Nucleus accumbens (tissue), 56 donors: ENCODE data around the gene ATP6AP1.

Source experiments
- DNase-seq, 56 donors: peaks; one replicate each; lab custom pipeline; 2025; lab: John Stamatoyannopoulos, UW

Gene ATP6AP1

DNA sequence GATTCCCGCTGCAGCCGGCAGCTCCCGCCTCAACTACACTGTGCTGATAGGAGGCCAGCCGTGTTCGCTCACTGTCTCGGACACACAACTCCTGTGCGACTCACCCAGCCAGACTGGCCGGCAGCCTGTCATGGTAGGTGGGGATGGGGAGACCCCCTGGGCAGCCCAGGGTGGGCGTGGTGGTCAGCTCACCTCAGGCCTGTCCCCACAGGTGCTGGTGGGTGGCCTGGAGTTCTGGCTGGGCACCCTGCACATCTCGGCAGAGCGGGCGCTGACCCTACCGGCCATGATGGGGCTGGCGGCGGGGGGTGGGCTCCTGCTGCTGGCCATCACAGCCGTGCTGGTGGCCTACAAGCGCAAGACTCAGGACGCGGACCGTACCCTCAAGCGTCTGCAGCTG, 39.1 kb downstream of the ATP6AP1 start:
- DNase-seq = no peak

DNA sequence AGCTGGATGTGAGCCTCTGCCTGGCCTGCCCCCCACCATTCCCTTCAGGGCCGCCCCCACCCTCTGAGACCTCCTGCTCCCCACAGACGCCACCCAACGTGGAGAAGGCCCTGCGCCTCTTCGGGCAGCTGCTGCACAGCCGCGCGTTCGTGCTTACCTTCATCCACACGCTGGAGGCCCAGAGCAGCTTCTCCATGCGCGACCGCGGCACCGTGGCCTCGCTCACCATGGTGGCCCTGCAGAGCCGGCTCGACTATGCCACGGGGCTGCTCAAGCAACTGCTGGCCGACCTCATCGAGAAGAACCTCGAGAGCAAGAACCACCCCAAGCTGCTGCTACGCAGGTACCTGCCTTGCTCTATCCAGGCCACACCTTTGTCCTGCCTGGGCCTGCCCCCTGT, 39.7 kb downstream of the ATP6AP1 start:
- DNase-seq = no peak

DNA sequence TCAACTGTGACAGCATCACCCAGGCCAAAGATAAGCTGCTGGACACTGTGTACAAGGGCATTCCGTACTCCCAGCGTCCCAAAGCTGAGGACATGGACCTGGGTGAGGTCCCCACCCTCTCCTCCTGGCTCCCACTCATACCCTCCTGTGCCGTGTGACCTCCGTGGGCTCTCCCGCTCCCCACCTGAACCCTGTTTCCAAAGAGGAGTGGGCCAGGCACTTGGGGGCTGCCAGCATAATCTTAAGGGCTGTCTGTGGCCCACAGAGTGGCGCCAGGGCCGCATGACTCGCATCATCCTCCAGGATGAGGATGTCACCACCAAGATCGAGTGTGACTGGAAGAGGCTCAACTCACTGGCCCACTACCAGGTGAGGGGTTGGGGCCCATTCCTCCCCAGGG, 40.6 kb downstream of the ATP6AP1 start:
- DNase-seq = no peak

DNA sequence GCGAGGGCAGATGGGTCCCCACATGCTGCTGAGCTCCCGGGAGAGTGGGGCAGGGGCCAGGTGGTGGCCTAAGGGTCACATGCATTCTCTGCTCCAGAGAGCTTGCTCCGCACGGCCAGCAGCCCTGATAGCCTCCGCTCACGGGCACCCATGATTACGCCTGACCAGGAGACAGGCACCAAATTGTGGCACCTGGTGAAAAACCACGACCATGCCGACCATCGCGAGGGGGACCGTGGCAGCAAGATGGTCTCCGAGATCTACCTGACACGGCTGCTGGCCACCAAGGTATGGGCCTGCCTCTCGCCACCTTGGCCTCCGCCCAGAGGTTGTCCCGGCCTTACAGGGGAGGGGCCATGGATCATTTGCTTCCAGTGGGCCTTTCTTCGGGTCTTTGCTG, 41.4 kb downstream of the ATP6AP1 start:
- no peak for DNase-seq

DNA sequence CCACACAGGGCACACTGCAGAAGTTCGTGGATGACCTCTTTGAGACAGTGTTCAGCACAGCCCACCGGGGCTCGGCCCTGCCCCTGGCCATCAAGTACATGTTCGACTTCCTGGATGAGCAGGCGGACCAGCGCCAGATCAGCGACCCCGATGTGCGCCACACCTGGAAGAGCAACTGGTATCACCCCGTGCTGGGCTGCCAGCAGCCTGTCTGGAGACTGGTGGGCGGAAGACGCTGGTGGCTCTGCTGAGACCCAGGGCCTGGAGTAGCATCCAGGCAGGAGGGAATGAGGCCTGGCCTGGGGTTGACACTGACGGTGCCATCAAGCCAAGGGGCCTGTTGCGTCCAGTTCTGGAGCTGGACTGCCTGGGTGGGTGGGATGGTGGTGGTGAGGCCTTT, 42.0 kb downstream of the ATP6AP1 start:
- no peak for DNase-seq

DNA sequence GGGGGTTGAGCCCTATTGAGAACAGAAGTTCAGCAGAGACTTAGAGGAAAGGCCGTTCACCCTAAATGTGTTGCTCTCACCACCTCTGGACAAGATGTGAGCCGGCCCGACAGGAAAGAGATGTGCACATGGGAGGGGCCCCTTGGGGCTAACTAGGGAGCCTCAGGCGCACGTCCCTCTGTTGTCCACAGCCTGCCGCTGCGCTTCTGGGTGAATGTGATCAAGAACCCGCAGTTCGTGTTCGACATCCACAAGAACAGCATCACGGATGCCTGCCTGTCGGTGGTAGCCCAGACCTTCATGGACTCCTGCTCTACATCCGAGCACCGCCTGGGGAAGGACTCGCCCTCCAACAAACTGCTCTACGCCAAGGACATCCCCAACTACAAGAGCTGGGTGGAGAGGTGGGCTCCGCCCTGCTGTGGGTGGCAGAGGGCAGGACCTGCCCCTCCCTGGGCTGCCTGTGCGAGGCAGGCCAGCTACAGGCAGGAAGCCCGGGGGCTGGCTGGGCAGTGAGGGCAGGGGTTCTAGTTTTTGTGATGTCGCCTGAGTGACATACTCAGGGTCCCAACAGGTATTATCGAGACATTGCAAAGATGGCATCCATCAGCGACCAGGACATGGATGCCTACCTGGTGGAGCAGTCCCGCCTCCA, 42.6 kb downstream of the ATP6AP1 start:
- no peak for DNase-seq

DNA sequence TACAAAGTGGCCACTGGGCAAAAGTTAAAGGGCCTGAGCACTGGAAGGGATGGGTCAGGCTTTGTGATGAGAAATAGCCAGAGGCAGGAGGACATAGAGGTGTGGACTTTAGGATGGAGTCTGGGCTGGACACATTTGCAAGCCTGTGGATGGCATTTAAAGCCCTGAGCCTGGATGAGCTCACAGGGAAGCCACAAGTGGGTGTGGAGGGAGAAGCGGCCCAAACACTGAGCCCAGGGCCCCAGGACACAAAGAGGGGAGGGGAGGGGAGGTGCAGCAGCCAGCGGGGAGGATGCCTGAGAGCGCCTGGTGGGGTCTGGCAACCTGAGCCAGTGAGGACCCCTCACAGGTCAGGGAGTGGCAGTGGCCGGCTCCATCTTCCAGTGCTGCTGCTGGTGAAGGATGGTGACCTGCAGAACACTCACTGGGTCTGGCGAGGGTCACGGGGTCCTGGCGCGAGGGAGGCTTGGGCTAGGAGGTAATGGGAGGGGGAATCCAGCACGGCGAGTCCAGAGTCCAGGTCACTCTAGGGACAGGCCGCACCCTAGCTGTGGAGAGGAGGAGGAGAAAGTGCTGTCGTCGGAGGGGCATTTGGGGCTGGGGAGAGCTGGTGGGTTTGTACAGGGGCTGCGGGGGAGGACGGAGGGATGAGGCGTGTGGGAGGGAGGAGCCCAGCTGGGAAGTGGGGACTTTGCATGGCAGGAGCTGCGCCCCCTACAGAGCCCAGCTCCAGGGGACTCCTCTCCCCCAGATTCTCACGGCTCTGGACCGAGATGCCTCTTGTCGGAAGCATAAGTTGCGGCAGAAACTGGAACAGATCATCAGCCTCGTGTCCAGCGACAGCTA, 43.6 kb downstream of the ATP6AP1 start:
- no peak for DNase-seq

DNA sequence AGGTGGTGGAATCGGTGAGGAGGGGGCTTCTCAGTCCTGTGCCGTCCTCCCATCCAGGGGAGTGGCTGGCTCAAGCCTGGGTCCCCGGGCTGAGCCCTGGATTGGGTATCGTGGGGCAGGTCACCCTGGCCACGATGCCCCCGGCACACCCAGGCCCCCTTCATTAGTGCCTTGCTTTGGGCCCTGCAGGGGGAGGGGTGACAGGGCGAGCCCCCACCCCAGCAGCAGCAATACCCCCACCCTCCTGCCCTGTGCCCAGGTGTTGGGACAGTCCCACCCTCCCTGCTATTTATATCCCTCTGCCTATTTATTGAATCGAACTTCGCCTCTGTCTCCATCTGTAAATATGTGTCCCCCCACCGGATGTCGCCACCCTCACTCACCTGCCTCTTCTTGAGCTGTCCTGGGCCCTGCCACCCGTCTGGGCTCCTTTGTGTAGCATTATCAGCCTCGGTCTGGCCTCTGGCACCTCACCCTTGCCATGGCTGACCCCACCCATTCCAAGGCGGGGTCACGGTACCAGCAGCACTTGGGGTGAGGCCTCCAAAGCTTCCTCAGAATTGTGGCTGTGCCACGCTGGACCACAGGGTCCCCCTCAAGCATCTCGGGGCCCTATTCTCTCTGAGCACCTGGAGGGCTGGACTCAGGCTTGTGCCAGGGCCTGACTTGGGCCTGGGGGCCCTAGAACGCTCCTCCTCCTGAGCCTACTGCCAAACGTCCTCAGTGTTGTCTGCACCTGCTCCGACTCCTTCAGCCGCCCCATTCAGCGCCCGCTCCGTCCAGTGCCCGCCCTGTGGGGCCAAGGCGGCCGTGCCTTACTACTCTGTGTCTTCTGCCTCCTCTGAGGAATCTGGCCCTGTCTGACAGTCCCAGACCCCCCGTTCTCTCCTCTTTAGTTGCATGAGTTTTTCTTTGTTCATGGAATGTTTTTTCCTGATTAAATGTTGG, 44.5 kb downstream of the ATP6AP1 start:
- DNase-seq = no peak

DNA sequence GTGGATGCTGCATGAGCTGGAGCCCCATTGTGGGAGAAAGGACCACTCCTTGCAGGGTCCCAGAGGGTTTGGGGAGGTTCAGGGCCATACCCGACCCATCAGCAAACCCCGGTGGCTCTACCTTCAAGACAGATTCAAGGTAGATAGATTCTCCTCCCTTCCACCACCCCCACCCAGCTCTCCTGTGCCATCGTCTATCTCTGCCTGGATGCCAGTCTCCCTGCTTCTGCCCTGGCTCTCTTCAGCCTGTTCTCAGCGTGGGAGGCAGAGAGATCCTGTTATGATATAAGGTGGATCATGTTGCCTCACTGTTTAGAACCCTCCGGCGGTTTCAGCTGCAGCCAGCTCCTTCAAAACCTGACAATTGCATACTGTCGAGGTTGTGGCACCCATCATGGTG, 45.2 kb downstream of the ATP6AP1 start:
- DNase-seq = no peak

DNA sequence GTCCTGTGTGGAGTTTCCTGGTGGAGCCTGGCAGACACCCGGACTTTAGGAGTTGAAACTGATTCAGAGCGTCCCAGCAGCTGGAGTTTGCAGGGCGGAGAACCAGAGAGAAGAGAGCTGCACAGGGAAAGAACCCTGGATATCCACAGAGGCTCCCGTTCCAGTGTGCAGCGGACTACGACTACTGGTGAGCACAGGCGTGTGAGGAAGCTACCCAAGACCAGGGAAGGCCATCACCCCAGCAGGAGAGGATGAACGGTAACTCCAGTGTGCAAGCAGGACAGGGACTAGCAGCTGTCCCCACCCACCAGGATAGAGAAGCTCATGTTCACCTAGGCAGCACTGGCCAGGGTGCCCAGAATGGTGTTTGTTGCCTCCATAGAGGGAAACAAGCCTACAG, 48.3 kb downstream of the ATP6AP1 start:
- DNase-seq = no peak

DNA sequence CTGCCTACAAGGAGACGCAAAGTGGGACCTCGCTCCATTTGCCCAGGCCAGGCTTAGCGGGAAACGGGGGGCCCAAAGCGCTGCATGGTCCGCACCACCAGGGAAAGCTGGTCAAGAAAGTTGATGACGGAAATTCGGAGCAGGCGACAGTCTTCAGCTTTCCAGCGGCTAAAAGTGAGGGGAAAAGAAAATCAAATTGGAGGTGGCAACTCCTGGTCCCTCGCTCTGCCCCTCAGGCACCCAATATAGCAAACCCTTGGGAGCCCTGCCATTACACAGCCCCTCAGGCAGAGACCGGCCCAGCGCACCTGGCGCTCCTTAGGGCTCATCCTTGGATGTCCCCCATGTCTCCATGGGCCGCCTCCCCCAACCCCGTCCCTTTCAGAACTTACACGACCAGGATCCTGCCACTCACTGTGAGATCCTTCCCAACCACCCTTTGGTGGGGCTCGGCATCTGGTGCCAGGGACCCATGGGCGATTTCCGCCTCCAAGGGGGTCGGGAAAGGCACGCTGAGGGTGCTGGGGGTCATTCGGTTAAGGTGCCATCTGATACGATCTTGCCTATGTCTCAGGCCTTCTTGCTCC, 49.5 kb downstream of the ATP6AP1 start:
- peak in 1 of 56 donors; percentile 2 for DNase-seq

DNA sequence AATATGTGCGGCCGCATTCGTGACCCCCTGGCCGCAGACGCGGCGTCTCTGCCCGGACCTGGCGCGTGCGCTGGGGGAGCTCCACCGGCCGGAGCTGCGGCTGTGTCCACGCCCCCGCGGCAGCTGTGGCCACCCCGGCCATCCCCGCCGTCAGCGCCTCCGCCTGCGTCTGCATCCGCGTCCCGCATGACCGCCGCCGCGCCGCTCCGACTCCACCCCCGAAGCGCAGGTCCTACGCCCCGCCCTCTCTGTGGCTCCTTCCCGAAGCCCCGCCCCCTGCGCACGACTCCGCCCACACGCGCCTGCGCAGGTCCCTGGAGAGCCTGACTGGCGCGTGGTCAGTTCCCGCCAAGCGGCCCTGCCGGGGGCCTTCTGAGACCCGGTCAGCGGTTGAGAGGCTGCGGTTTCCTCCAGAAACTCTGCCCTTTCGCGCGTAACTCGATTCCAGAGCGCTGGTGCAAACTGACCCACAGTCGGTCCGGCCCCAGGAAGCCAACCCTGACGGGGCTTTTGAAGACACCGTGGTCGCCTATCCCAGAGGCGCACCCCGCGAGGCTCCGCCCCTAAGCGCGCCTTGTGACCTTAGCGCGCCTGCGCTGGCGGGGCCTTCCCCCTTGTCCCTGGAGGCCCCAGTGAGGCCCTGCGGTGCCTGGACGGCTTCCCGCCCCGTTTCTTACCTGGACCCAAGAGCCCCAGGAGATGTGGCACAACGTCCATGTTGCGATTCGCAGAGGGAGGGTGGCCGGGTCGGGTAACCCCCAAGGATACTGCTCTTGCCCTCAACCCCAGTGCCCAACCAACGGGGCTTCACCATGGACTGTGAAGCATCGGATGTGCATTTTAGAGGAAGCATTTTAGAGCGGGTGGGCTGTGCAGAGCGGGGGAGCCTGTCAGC, 50.5 kb downstream of the ATP6AP1 start, which contains the start of gene LAGE3:
TSS of gene LAGE3 (minus strand) at position 554 of the 895 bp plus-strand sequence. CDS start at position 188, 366 bp downstream.
- DNase-seq = peak; percentile 45 to 94 (median 85)

DNA sequence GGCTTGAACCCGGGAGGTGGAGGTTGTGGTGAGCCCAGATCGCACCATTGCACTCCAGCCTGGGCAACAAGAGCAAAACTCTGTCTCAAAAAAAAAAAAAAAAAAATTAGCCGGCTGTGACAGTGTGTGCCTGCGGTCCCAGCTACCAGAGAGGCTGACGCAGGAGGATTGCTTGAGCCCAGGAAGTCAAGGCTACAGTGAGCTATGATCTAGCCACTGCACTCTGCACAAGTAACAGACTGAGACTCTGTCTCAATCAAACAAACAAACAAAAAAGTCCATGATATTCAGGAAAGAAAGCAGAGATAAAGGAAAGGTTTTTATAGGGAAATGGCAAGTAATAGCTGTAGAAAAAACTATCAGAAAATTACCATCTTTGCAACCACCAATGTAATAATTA, 52.7 kb downstream of the ATP6AP1 start:
- DNase-seq = no peak

DNA sequence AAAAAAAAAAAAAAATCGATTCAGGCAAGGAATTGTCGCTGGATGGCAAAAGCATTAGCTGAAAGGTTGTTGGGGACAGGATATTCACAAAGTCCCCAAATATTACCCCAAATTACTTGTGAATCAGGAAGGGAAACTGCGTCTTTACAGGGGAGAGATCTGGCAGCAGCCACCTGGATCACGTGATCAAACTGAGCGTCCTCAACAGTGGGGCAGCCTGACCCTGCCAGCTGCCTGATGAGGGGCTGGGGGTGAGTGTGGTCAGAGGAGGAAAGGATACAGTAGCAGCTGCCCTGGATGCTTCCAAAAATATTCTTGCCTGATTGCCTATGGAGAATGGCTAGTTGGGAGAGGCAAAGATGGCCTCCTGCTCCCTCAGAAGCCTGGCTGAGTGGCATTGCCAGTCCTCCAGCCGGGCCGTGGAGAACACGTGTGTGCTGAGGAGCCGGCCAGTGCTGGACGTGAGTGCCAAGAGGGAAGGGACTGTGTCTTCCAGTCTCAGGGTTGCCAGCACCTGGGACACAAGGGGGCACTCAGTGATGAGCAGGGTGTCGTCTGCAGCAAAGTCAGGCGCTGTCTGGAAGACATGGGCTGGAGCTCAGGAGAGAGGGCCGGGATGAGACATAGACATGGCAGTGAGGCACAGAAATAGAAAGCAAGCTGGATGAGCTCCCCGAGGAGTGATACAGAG, 53.6 kb downstream of the ATP6AP1 start:
- DNase-seq = no peak

DNA sequence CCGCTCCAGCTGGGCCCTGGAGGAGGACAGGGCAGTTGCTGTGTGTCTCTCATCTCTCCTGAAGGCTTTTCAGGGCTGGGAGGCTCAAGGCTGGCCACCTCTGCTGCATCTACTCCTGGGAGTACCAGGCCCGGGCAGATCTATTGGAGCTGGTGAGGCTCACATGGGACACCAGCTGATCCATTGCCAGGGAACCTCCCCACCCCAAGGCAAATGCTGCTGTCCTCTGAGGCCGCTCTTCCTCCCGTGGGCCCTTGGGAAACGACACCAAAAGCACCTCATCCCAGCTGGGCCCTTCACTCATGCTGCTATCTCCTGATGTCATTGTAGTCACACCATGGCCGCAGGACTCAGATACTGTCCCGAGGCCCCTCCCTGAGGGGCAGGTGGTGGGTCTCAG, 54.3 kb downstream of the ATP6AP1 start:
- DNase-seq = no peak

DNA sequence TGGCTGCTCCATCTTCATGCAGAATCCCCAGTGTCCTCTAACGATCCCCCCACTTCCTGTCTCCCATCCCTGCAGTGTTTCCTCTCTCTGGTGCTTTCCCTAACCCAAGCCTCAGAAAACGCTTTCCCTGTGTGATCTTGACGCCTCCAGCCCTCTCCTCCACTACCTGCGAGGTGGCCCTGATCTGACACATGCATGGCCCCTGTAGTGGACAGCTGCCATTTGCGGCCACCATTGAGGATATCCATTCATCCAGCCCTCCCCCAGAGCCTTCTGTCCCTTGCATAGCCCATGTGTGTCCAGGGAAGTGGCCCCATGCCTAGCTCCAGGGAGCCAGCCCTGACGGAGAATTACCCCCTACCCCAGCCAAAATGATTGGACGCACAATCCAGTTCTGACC, 54.8 kb downstream of the ATP6AP1 start:
- no peak for DNase-seq

DNA sequence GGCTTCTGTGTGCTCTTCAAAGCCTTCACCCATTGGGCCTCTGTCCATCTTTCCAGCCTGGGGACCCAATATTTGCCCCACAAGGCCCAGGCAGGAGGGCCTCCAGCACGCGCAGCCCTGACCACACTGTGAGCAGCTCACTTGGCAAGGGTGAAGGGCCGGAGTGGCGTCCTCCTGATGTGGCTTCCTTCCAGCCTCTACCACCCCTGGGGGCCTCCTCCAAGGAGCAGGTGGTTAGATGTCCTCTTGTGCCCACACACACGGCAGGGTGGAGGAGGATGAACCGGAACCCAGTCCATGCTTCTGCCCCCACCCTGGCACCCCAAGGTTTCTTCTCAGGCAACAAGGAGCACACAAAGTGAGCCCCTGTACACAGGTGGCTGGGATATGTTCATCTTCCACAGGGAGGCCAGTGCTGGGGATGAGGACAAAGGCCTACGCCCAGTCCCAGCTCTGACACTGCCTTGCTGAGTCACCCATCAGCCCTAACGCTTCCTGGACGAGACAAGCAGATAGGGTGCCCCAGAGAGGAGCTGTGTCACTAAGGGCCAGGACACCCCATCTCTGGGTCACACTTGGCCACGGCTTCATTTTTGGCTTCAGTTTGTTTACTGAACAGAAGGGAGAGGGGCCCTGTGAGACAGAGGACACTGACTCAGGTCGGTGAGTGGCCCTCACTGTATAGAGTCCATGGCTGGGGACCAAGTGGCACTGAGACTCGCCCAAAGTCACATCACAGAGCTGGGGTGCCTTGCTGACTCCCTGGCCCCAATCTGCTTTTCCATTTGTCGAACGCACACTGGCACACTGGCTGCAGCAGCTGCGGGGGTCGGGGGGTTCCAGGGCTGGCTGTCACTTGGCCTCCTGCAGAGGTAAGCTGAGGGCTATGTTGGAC, 56.0 kb downstream of the ATP6AP1 start:
- no peak for DNase-seq
